Fibroblast of skin of left quadriceps (primary cell): ENCODE data around the gene COL5A1.

Source experiments
- DNase-seq, 2 experiments: peaks; one replicate each; pipeline ENCODE4 v3.0.0-alpha.2; 2013; ENCODE audit warnings: low read depth in 2 of 2

COL5A1 gene

GRCh38 chr9:134834957-134835419 is 193.4 kb downstream of the COL5A1 start:
- no peak for DNase-seq

DNA sequence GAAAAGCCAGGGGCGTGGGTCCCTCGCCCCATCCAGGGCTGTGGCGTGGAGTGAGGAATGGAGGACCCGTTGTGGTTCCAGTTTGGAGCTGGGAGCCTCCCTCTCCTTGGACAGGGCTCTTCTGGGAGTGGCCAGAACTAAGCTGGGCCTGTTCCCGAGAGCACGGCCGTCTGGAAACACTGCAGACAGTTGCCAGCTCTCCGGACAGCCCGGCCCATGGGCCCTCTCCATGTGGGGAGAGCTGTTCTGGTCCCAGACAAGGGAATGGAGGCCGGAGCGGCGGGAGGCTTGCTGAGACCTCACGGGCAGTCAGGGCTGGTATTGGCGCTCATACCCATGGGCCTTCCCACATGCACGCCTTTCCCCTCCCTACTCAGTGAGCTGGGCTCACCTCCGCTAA is 193.8 kb downstream of the COL5A1 start:
- no peak for DNase-seq

DNA sequence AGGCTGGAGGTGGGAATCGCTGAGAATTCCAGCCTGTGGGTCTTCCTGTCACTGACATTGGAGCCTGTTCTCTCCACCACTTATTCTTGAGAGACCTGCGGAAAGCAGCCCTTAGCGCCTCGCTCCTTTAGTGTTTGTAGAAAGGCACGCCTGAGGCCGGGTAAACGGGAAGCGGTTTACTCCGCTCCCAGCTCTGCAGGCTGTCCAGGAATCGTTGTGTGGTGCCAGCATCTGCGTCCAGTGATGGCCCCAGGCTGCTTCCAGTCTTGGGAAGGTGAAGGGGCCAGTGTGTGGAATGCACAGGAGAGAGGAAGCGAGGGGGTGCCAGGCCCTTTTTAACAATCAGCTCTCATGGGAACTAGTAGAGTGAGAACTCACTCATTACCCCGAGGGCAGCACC is 194.4 kb downstream of the COL5A1 start:
- DNase-seq: no peak

GRCh38 chr9:134836406-134836970 is 194.9 kb downstream of the COL5A1 start:
- no peak for DNase-seq

DNA sequence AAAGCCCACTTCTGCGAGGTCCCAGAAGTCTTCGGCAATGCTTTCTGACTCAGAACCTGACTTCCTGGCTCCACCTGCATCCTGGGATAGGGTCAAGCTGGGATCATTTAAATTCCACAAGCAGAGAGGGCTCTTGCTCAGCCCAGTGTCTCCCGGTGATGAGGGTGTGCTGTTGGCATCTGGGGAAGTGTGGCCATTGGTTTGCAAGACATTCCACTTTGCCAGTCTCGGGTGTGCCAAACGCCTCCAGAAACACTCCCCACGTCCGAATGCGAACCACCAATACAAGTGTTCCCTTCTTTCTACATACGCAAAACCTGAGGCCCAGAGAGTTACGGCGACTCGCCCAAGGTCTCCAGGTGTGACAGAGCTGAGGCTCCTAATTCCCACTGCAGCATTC is 195.9 kb downstream of the COL5A1 start:
- no peak for DNase-seq

DNA sequence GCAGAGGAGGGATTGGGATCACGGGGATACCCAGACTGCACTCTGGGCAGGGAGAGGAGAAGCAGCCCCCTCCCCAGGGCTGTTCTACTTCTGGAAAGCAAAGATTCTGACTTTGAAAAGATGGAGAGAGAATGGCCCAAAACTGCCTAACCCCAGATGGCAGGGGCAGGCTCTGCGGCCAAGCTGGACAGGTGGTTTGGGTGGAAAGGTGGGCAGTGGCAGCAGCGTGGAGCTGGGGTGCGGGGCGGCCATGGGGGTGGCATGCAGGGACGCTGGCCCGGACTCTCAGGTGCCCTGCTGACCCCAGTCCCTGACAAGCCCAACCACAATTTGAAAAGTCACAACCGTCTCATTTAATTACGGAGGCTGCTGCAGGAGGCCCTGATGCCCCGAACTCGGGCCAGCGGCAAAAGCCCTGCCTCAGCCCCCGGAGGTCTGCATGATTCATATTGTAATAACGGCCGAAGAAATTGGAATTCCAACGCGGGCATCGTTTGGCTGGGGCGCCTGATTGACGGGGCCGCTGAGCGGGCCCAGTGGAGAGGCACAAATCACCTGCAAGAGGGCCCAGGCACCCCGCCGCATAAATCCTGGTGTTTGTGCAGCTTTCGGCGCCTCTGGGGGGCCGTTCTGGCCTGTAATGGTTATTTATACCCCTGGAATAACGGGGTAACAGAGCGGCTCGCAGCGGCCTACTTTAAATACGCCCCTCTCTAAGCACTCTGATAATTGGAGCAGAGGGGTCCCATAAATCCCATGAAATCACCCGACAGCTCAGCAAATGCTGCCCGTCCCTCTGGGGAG is 197.2 kb downstream of the COL5A1 start:
- no peak for DNase-seq

- no peak for DNase-seq
Measured at GRCh38 chr9:134839455-134840125, 198.0 kb downstream of the COL5A1 start.

DNA sequence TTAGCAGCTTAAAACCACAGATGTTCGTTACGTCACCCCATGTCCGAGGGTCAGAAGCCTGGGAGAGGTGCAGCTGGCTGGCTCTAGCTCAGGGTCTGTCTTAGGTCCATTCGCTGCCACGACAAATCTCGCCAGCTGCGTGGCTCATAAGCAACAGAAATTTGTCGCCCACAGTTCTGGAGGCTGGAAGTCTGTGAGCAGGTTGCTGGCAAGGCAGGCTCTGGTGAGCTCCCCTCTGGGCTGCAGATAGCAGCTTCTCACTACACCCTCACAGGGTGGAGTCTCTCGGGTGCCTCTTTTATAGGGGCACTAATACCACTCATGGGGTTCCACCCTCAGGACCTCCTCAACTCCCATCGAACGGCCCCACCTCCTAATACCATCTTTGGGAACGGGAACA is 198.9 kb downstream of the COL5A1 start:
- DNase-seq: no peak

DNA sequence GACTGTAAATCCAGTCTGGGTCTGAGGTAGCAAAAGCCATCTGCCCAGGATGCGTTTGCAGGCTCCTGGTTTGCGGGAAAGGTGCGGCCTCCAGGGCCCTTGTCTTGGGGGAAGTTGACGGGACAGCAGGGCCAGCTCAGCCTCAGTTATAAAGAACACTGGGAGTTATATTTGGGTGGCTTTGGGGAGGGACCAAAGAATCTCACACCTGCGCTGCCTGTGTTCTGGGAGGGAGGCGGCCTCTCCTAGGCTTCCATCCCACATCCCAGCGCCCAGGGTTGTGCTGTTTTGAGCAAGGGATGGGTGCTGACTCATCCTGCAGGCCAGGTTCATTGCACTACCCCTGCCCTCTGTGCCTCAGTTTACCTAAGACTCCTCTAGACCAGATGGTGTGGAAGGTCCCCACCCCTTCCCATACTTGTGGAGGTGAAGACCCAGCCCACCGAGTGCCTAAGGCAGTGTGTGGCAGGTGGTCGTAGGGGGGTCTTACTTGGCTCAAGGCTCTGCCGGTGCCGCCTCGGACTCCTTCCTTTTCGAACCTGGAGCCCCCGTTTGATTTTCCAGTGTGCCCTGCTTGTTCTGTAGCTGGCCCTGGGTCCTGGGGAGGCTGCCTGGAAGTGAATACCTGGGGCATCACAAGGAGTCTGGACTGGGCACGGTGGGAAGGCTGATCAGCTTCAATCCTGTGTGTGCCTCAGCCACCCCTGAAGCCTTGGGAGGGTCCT is 199.7 kb downstream of the COL5A1 start:
- no peak for DNase-seq

- no peak for DNase-seq
Measured at GRCh38 chr9:134842321-134842720, 200.7 kb downstream of the COL5A1 start.

GRCh38 chr9:134843740-134844139 is 202.1 kb downstream of the COL5A1 start:
- no peak for DNase-seq

- no peak for DNase-seq
Measured at GRCh38 chr9:134844821-134845220, 203.2 kb downstream of the COL5A1 start.

DNA sequence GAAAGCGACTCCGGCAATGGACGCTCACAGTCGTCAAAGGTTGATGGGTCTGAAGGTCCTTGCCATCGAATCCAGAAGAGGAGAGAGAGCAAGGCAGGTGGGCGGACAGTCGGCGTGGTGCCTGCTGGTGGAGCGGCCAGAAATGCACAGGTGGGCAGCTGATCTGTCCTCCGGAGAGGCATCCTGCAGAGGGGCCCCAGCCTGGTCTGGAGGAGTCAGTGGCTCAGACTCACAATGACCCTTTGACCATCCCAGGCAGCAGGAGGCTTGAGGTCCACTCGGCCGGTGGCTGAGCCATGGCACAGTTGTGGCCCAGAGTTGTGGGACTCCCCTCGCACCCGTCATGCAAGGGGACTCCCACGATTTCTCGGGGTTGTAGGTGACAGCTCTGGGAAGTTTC is 204.6 kb downstream of the COL5A1 start:
- DNase-seq: no peak

GRCh38 chr9:134846699-134847098 is 205.1 kb downstream of the COL5A1 start:
- DNase-seq: no peak

GRCh38 chr9:134847138-134847537 is 205.5 kb downstream of the COL5A1 start:
- no peak for DNase-seq

DNA sequence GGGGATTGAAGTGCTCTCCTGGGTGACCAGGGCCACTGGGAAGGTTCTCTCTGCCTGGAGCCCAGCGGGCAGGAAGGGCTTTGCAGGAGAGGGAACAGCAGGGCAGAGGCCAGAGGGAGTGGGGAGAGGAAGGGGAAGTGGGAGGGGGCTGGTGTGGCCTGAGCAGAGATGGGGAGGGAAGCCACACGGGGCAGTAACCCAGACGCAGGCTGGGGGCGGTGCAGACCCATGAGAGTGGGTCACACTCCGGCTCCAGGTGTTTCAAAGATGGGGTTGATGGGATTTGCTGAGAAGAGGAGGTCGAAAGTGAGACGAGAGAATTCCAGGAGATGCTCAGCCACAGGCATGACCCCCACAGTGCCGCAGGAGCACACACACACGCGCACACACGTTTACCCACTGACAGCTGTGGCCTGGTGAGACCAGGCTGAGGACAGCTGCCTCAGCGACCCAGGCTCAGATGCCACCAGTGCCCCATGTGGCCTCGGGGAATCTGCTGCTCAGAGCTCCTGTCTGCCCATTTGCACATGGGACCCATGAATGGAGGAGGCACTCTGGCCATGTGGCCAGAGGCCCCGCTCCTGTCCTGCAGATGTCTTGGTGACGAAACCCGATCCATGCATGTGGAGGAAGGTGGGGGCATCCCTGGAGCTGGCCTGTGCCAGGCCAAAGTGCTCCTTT is 206.3 kb downstream of the COL5A1 start:
- no peak for DNase-seq

DNA sequence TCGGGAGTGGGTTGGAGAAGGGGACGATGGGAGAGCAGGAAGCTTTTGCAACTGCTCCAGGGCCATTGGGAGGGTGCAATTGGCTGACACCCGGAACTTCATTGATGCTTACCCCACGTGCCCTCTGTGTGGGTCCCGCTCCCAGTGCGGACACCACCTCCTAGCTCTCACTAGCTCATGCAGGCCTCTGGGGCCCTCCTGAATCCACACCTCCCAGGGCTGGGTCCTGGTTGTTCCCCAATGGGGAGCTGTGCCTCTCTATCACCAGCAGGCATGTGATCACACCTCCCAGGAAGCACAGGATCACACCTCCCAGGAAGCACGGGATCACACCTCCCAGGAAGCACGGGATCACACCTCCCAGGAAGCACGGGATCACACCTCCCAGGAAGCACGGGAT is 206.9 kb downstream of the COL5A1 start:
- DNase-seq: no peak

GRCh38 chr9:134850611-134851010 is 209.0 kb downstream of the COL5A1 start:
- DNase-seq: no peak

DNA sequence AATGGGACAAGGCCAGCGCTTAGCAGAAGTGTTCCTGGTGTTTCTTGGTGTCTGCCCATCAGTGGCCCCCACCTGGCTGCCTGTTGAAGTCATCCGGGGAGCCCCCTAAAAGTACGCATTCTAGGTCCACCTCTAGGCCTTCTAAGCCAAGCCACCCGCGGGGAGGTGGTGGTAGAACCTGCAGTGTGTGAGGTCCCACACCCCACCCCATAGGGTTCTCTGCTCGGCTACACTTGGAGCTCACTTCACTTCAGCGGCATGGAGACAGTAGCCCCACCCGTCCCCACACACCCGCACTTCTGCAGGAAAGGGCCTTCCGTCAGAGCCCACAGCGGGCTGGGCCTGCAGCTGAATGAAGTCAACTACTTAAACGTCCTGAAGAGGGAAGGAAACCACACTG is 209.4 kb downstream of the COL5A1 start:
- no peak for DNase-seq

DNA sequence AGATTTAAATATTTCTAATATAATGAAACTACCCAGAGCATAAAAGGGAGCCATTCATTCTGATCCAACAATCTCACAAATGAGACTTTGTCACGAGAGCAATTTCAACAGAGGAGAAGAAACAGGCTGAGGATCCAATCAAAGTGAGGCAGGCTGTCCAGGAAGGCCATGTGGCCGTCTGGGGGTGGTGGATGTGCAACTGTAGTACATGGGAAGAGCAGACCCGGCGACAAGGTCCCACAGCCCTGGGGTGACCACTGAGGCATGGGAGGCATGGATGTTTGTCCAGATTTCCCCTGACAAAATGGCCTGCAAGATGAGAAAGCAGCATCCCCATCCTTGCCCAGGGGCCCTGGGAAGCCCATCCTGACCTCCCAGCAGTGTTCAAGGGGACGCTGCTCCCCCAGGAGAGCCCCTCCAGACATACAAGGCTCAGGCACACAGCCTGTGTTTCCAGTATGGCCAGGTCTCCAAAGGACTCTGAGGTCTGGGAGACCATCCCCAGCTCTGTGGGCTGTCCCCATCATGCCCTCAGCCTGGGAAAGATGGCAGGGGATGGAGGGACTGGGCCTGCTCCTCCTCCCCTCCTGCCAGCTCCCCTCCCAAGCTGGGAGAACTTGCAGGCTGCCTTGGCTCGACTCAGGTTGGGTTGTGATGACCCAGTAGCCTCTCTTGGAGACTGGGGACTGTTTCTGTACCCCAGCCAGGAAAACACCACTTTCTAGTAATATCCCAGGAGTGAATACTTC is 211.5 kb downstream of the COL5A1 start:
- DNase-seq: no peak

DNA sequence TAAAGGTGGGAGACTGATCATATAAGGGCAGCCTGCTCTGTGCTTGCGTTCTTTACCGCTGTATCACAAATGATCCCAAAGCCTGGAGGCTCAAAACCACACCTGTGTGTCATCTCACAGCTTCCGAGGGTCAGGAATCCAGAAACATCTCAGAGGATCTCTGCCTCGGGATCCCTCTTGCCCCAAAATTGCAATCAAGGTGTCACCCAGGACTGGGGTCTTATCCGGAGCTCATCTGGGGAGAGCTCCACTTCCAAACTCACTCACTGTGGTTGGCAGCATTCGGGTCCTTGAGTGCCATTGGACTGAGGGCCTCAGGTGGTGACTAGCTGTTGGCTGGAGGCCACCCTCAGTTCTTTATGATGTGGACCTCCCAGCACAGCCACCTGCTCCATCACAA is 212.3 kb downstream of the COL5A1 start:
- no peak for DNase-seq
